DOHH2 (cell line): Measurements from ENCODE around the gene GNPDA1.

ENCODE experiments used
- CTCF ChIP-seq: fragments of 200-600 bp; sonication (generic); IDR thresholded peaks from one replicate; pipeline ENCODE4 v1.5.1; 2014; ENCODE audit warnings: antibody characterized with exemption, mild to moderate bottlenecking, low read depth, low read length; ENCODE audit not compliant: poor library complexity, severe bottlenecking
- EZH2phosphoT487 ChIP-seq: fragments of 200-600 bp; sonication (generic); IDR thresholded peaks from 2 replicates; pipeline ENCODE4 v1.6.1; 2017; ENCODE audit warnings: borderline replicate concordance, mild to moderate bottlenecking, antibody characterized with exemption, low read length, moderate library complexity, mixed read lengths

GRCh38 chr5:142015781-142016533 lies 3.1 kb upstream of the GNPDA1 start:
- TF ChIP-seq CTCF = no peak
- TF ChIP-seq EZH2phosphoT487 = no peak
